ENCODE results near the gene FCHO1.
"Not testable (repeated sequence)": the region's sequence is repeated elsewhere in the genome, so short reads cannot be mapped to it uniquely, and the experiment has no call there.

Gene FCHO1

DNA sequence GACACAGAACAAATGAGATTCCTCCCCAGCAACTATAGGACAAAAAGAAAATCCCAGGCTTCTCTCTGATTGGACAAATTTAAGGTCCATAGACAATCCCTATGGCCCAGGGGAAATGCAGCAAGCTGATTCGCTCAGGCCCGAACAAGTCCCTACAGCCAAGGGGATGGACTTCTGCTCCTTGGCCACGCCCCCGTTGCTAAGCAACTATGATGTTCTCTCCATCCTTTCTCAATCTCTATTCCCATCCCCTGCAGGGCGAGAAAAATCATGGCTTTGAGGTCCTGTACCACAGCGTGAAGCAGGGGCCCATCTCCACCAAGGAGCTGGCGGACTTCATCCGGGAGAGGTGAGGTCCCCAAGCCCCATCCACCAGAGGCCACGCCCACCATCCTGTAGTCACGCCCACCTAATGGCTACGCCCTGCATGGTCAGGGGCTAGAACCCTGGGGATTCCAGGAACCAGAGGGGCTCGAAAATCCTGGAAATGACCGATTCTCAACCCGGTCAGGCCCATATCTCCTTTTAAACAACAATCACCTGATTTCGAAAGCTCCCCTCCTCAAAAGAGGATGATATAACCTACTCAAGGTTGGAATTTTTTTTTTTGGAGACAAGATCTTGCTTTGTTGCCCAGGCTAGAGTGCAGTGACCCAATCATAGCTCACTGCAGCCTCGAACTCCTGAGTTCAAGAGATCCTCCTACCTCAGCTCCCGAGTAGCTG is 11.4 kb downstream of the FCHO1 start:
- no peak for DNase-seq (ENCODE audit: low read depth)

DNA sequence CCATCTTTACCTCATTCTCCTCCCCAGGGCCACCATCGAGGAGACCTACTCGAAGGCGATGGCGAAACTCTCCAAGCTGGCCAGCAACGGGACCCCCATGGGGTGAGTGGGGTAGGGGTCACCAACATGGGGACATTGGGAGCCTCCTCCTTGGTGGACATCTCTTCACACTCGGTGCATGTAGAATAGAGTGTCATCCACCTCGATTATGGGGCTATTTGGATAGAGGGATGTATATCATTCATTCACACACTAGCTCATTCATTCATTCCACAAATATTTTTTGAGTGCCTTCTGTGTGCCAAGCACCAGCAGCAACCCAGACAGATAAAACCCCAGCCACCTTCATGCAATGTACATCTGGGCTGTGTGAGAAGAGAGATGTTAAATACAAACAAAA is 13.1 kb downstream of the FCHO1 start:
- no peak for DNase-seq (ENCODE audit: low read depth)

DNA sequence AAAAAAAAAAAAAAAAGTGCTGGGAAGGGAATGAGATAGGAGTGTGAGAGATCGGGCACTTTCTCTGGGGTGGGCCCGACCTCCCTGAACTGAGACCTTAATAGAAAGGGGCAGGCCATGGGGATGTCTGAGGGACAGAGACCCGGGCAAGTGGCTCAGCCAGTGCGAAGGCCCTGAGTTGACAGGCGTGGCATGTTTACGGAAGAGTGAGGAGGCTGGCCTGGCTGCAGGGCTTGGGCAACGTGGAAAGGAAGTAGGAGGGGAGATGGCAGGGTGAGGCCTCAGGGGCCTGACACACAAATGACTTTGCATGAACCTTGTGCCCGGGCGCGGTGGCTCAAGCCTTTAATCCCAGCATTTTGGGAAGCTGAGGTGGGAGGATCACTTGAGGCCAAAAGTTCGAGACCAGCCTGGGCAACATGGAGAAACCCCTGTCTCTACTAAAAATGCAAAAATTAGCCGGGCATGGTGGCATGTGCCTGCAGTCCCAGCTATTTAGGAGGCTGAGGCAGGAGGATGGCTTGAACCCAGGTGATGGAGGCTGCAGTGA is 13.9 kb downstream of the FCHO1 start:
- DNase-seq (ENCODE audit: low read depth) = no peak

DNA sequence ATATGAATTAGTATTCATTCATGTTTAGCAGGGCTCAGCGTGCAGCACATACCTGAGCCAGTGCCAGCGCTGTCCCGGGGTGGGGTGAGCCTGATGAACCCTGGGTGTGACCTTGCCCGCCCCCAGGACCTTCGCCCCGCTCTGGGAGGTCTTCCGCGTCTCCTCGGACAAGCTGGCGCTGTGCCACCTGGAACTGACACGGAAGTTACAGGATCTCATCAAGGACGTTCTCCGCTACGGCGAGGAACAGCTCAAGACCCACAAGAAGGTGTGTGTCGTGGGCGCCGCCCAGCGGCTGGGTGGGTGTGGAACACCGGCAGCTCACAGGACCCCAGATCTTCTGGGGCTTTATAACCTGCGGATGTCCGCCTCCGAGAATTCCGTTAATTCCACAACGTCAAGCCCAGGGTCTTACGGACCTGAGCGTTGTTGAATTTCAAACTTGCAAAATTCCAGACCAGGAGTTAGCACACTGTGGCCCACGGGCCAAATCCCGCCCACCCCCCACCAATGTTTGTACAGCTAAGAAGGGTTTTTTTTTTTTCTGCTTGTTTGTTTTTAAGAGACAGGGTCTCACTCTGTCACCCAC is 15.4 kb downstream of the FCHO1 start:
- no peak for DNase-seq (ENCODE audit: low read depth)

DNA sequence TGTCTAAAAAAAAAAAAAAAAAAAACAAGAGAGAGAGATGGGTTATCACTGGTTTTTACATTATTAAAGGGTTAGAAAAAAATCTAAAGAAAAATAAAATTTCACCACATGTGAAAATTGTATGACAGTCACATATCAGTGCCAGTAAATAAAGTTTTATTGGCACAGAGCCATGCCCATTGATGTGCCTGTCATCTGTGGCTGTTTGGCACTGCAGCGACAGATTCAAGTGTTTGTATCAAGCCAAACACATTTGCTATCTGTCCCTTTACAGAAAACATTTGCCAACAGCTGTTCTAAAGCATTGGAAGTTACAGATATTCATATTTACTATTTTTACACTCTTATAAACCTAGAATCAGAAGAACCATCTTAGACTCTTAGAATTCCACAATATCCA is 16.3 kb downstream of the FCHO1 start:
- DNase-seq (ENCODE audit: low read depth) = no peak

DNA sequence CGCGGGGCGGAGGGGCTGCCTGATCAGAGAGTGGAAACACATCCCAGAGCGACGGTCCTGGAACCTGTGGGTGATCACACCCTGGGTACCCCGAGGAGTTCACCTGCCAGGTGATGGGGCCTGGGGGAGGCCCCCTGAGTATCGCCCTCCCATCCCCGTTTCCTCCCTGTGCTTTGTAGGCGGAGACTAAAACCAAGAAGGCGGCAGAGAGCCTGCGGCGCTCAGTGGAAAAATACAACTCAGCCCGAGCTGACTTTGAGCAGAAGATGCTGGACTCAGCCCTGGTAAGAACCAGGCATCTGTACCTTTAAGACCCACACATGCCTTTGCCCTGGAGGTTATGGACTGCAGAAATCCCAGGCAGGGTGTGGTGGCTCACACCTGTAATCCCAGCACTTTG is 19.3 kb downstream of the FCHO1 start:
- DNase-seq (ENCODE audit: low read depth) = no peak

DNA sequence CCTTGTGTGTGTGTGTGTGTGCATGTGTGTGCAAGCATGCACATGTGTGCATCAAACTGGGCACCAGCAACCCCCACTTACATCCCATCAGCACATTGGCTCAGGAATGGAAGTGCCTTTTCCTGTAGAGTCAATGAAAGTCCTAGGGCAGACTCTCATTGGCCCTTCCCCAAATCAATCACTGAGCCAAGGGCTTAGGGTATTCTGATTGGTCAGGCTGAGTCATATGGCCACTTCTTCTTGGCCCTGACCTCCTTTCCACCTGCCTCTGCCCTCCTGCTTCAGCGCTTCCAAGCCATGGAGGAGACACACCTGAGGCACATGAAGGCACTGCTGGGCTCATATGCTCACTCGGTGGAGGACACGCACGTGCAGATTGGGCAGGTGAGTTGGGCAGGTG is 20.9 kb downstream of the FCHO1 start:
- DNase-seq (ENCODE audit: low read depth) = no peak

DNA sequence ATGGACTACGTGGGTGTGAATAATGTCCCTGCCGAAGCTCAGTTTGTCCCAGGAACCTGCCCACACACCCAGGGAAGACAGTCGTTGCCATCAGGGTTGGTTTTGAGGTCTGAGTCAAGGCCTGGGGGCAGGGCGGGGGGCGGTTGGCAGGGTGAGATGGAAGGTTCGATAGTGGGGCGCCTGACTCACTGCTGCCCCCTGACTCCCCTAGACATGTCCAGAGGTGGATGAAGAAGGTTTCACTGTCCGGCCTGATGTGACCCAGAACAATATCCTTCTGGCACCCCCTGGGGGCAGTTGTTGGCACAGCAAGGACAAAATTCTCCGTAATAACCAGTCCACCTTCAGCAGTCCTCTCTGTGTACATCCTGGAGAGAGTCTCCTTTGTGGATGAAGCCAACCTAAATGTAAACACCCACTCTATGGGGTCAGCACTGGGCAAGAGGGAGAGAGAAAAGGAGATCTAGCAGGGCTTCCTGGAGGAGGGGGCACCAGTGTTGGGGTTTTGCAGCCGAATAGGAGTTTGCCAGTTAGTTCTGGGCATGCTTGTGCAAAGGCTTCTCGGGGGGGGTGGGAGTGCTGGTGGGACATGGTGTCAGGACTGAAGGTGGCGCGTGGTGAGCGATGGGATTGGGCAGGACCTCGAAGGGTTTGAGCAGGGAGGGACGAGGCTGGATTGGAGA is 24.1 kb downstream of the FCHO1 start:
- no peak for DNase-seq (ENCODE audit: low read depth)

DNA sequence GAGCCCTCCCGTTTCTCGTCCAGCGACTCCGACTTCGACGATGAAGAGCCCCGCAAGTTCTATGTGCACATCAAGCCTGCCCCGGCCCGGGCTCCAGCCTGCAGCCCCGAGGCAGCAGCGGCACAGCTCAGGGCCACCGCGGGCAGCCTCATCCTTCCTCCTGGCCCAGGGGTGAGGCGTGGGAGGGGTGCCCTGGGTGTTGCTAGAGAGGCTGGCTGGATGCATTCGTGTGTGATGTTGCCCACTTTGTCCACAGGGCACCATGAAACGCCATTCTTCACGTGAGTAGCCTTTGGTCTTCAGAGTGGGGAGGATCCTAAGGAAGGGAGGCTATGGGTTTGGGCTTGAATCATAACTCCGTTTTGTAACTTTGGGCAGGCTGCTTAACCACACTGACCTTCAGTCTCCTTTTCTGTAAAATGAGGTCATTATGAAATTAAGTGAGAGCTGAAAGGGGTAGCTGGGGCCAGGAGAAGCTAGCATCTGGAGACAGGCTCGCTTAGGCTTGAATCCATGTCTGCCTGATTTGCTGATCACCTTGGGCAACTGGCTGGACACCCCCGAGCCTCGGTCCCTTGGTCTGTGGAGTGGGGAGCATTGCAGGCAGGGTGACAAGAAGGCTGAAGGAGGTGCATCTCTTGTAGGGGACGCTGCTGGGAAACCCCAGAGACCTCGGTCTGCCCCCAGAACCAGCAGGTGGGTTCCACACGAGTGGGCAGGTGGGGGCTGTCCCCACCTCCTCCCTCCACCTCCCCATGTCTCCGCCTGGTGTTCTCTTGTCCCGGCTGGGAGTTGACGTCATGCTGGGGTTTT is 24.9 kb downstream of the FCHO1 start:
- DNase-seq (ENCODE audit: low read depth) = no peak

DNA sequence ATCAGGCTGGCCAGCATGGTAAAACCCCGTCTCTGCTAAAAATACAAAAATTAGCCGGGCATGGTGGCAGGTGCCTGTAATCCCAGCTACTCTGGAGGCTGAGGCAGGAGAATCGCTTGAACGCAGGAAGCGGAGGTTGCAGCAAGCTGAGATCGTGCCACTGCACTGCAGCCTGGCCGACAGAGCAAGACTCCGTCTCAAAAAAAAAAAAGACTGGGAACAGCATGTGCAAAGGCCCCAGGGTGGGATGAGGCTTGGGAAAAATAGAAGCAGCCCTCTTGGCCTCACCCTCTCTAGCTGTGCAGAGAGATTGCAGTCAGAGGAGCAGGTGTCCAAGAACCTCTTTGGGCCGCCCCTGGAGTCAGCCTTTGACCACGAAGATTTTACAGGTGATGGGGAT is 26.6 kb downstream of the FCHO1 start:
- DNase-seq (ENCODE audit: low read depth) = not testable (repeated sequence)

DNA sequence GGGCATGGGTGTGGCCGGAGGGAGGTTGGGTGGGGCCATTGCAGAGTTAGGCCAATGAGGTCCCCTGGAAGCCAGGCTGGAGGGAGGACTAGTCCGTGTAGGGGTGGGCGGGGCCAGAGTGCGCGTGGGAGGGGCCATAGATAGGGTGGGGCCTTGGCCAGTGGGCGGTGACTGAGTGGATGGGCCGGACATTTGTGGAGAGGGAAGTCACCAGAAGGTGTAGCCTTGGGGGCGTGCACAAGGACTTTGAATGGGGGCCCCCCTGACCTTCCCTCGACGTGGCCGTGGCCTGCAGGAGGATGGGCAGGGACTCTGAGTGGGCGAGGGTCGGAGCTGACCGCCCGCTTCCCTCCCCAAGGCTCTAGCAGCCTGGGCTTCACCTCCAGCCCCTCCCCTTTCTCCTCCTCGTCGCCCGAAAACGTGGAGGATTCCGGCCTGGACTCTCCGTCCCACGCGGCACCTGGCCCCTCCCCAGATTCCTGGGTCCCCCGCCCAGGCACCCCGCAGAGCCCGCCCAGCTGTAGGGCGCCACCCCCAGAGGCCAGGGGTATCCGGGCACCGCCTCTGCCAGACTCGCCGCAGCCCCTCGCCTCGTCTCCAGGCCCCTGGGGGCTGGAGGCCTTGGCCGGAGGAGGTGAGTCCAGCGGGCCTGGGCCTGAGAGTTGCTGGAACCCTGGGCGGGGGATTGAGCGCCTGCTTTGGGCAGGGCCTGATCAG is 27.1 kb downstream of the FCHO1 start:
- DNase-seq (ENCODE audit: low read depth) = no peak

DNA sequence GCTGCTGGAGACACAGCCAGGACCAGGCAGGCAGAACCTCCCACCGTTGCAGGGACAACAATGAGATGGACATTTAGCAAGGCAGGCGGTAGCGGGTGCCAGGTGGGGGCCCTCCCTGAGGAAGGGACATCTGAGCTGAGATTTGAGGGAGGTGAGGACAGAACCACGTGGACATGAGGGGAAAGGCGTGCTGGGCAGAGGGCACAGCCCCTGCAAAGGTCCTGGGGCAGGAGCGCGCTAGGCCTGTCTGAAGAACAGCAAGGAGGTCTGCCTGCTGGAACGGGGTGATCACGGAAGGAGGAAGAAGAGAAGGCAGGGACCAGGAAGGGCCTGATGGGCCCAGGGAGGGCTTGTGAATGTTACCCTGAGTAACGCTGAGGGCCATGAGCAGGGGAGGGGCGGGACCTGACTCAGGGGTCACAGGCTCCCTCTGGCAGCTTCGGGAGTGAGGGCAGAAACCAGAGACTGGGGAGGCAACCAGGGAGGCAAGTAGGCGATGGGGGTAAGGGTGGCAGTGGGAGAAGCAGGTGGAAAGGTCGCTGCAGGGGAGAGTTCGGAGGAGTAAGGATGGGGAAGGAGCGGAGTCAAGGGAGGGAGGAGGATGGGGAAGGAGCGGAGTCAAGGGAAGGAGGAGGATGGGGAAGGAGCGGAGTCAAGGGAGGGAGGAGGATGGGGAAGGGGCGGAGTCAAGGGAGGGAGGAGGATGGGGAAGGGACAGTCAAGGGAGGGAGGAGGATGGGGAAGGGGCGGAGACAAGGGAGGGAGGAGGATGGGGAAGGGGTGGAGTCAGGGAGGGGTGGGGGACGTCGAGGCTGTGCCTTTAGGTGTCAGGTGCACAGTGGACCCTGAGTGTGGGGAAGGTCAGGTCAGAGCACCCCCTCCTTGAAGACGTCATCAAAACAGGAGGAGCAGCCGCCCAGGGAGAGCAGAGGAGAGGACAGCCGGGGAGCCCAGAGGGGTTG is 28.0 kb downstream of the FCHO1 start:
- no peak for DNase-seq (ENCODE audit: low read depth)

DNA sequence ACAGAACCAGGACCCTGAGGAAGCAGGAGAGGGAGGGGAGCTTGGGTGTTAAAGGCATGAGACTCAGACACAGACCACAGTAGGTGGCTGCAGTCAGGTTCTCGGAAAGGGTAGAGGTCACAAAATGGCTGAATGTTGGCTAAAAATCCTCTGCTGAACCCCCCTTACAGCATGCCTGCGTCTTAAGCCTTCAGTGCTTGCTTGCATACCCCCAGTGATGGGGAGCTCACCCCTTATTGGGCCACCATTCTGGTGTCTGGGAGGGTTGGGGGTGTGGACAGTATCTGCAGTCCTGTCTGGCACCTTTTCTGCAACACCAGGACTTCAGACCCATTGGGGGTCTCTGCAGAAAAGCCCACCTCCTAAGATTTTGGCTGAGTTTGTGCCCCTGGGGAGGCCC is 29.5 kb downstream of the FCHO1 start:
- no peak for DNase-seq (ENCODE audit: low read depth)

DNA sequence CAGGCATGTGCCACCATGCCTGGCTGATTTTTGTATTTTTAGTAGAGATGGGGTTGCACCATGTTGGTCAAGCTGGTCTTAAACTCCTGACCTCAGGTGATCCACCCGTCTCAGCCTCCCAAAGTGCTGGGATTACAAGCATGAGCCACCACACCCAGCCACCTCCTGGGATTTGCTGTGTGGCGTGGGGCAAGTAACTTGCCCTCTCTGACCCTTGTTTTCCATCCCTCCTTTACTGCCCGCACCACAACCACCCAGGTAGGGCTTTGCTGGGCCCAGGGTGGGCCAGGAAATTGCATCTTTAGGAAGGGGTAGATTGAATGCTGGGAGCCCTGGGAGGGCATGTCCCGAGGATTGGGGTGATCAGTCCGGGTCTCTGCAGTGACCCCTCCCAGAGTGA is 32.4 kb downstream of the FCHO1 start:
- DNase-seq (ENCODE audit: low read depth) = not testable (repeated sequence)

DNA sequence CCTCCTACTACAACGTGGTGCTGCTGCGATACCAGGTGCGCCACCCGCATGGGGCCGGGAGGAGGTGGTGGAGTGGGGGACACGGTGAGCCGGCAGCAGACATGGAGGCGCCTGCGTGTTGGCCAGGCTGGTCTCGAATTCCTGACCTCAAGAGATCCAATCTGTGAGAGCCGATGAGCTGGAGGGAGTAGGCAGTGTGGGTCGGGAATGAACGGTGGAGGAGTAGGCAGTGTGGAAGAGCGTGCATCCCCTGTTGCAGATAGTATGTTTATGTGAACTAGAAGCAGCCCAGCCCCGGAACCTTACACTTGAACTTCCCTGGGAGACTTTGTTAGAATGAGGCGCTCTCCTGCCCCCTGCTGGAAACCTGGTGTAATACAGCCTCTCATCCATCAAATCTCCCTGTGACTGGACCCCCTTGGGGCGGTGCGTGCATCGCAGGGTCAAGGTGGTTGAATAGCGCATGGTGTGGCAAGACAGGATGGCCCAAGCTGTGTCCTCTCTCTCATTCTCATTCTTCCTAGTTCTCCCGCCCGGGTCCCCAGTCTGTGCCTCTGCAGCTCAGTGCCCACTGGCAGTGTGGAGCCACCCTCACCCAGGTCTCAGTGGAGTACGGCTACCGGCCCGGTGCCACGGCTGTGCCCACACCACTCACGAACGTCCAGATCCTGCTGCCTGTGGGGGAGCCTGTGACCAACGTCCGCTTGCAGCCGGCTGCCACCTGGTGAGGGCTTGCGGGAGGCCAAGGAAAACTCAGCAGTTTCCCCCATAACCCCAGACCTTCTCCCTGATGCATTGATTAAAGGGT is 33.1 kb downstream of the FCHO1 start:
- no peak for DNase-seq (ENCODE audit: low read depth)

DNA sequence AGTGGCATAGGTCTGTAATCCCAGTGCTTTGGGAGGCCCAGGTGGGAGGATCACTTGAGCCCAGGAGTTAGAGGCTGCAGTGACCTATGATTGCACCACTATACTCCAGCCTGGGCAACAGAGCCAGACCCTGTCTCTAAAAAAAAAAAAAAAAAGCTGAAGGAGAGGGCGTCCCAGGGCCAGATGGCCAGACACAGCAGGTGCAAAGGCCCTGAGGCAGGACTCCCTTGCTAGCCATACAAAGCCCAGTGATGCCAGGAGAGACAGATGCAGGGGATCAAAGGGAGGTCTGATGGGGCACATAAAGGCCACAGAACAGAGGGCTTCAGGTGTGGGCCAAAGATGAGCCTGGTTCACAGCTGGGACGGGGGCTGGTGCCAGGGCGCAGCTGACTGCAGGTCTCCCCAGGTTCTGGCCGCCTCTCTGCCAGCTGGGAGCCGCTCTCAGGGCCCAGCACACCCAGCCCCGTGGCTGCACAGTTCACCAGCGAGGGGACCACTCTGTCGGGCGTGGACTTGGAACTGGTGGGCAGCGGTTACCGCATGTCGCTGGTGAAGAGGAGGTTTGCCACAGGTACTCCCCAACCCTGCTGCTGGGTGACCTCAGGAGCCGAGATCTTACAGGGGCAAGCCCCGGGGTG is 36.1 kb downstream of the FCHO1 start:
- DNase-seq (ENCODE audit: low read depth) = no peak

DNA sequence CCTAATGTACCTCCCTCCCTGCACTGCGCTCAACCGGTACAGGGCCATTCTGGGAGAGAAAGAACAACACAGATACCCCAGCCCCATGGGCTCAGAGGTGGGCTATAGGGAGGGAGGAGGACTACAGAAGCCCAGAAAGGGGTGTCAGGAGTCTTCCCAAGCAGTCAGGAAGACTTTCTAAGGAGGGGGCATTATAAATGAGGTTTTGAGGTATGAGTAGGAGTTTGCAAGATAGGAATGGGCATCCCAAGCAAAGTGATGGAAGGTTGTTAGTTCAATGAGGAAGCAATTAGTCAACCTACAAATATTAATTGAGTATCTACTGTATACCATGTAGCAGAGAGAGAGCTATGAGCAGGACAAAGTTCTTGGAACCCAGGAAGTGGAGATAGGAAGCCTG is 37.4 kb downstream of the FCHO1 start:
- no peak for DNase-seq (ENCODE audit: low read depth)

DNA sequence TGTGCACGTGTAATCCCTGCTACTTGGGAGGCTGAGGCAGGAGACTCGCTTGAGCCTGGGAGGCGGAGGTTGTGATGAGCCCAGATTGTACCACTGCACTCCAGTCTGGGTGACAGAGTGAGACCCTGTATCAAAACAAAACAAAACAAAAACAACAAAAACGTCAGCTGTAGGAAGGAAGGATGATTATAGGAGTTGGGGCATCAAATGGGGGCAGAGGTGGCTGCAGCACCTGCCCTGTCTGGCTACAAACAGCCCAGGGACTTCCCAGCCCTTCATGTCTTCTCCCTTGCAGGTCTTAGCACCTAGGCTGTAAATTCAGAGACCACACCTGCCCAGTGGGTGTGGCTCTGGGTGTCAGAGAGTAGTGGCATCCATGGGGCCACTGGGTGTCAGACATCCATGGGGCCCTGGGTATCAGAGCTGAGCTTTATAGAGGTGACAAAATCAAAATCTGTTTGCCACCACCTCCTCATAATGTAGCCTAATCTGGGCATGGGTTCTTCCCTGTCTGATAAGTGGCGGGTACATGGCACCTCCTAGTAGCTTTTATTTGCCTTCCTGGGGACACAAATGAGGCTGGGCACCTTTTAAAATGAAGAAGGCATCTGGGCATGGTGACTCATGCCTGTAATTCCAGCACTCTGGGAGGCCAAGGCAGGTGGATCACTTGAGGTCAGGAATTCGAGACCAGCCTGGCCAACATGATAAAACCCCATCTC is 38.9 kb downstream of the FCHO1 start:
- no peak for DNase-seq (ENCODE audit: low read depth)

DNA sequence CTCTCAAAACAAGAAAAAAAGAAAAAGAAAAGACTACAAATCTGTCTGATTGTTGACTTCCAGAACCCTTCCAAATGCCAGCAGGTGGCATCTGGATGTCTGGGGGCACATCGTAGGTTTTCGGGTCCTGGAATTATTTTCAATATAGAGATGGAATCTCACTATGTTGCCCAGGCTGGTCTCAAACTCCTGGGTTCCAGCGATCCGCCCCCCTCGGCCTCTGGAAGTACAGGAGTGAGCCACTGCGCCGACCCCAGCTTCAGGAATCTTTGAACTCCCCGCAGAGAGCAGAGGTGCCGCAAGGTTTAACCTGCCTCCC is 43.1 kb downstream of the FCHO1 start:
- no peak for DNase-seq (ENCODE audit: low read depth)
